ENCODE measurements around the gene MRPS15.

The MRPS15 gene

DNA sequence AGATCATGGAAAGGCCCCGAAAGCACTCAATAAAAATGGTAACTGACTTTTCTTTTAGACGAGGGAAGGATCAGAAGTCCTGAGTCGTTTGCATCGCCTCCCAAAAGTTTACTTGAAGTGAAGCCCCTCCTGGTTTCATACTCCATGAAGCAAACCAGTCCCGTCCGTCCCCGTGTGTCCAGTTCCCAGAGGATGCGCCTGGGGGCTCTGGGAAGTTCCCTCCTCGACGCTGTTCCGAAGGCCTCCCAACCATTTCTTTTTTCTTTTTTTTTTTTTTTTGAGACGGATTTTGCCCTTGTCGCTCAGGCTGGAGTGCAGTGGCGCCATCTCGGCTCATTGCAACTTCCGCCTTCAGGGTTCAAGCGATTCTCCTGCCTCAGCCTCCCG lies 13.3 kb downstream of the MRPS15 start:
- no peak for TF ChIP-seq EZH2 (IDR thresholded peaks at IDR 0.05; ENCODE audit: borderline replicate concordance, low read length)
- TF ChIP-seq, protein P1, sequence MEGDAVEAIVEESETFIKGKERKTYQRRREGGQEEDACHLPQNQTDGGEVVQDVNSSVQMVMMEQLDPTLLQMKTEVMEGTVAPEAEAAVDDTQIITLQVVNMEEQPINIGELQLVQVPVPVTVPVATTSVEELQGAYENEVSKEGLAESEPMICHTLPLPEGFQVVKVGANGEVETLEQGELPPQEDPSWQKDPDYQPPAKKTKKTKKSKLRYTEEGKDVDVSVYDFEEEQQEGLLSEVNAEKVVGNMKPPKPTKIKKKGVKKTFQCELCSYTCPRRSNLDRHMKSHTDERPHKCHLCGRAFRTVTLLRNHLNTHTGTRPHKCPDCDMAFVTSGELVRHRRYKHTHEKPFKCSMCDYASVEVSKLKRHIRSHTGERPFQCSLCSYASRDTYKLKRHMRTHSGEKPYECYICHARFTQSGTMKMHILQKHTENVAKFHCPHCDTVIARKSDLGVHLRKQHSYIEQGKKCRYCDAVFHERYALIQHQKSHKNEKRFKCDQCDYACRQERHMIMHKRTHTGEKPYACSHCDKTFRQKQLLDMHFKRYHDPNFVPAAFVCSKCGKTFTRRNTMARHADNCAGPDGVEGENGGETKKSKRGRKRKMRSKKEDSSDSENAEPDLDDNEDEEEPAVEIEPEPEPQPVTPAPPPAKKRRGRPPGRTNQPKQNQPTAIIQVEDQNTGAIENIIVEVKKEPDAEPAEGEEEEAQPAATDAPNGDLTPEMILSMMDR (IDR thresholded peaks at IDR 0.05; ENCODE audit: low read length): no peak
- H3K9me2 ChIP-seq (ENCODE audit: low read depth, low read length): no peaks in the 10 kb centered on the region

DNA sequence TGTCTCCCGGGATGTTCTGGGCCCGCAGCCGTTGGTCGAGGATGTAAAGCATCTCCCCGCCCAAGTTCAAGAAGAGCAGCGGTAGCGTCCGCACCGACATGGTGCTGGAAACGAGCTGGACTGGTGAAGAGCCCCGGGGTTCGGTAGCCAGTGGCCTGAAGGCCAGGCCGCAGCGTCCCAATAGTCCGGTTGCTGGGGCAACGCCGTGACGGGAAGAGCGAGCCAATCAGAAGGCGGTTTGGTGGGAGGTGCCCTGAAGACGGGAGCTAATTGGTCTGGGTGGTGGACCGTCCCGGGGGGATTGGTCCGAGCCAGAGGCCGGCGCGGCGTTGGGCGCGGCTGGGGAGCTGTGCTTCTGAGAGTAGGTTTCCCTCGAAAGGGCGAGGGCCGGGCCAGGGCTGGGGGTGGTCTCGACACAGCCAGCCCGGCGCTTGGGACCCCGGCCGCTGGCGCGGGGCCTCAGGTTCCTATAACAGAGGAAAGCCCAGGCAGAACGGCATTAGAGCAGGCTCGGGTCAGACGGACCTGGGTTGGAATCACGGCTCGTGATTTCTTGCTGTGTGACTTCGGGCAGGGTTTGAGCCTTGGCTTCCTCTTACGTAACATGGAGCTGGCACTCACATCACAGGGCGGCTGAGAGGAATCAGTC lies 13.8 kb downstream of the MRPS15 start, which contains the start of gene OSCP1:
Gene OSCP1, minus strand, starts transcription at position 182 of the 649 bp plus-strand sequence. Its CDS starts 82 bp downstream, at position 100.
- Histone ChIP-seq H3F3A (ENCODE audit: insufficient read depth, low read length) (no peaks in the 10 kb centered on the region), H3K27me3 (ENCODE audit: insufficient read depth, low read length) (peaks cover 3% of the 10 kb centered on the region; the same call in 1 of the 2 replicates), H3K4me1 (ENCODE audit: insufficient read depth, low read length, severe bottlenecking) (peaks cover 13% of the 10 kb centered on the region), H3K9ac (ENCODE audit: low read length) (peak within 1 kb of the TSS; percentile 71), H2AFZ (ENCODE audit: low read length) (no peak within 1 kb of the TSS), H3K9me3 (ENCODE audit: low read length) (no peaks in the 10 kb centered on the region), H3K36me3 (ENCODE audit: insufficient read depth, low read length) (peaks cover 15% of the 10 kb centered on the region), H3K9me2 (ENCODE audit: low read depth, low read length) (no peaks in the 10 kb centered on the region), H4K20me1 (ENCODE audit: insufficient read depth, low read length) (no peaks in the 10 kb centered on the region), H3K79me2 (ENCODE audit: insufficient read depth, low read length) (no peaks in the 10 kb centered on the region), H3K4me2 (ENCODE audit: low read length) (peak within 1 kb of the TSS; percentile 80), H3K27ac (ENCODE audit: low read depth, low read length, poor library complexity, severe bottlenecking) (no peak within 1 kb of the TSS), H3K4me3 (ENCODE audit: low read depth, low read length, poor library complexity, severe bottlenecking) (peak within 1 kb of the TSS; percentile 69)
- no peak for TF ChIP-seq EZH2 (IDR thresholded peaks at IDR 0.05; ENCODE audit: borderline replicate concordance, low read length)
- TF ChIP-seq, protein P1 (IDR thresholded peaks at IDR 0.05; ENCODE audit: low read length): no peak

More for the DNA sequence above, 13.3 kb downstream of the MRPS15 start:
- Histone ChIP-seq H3K27me3 (ENCODE audit: insufficient read depth, low read length) (peaks cover 3% of the 10 kb centered on the region; the same call in 1 of the 2 replicates), H3K9ac (ENCODE audit: low read length) (peak overlapping the region; percentile 71), H3K36me3 (ENCODE audit: insufficient read depth, low read length) (peaks cover 20% of the 10 kb centered on the region), H3K4me1 (ENCODE audit: insufficient read depth, low read length, severe bottlenecking) (peaks cover 13% of the 10 kb centered on the region), H3K27ac (ENCODE audit: low read depth, low read length, poor library complexity, severe bottlenecking) (no peak overlapping the region), H3K79me2 (ENCODE audit: insufficient read depth, low read length) (no peaks in the 10 kb centered on the region), H4K20me1 (ENCODE audit: insufficient read depth, low read length) (no peaks in the 10 kb centered on the region), H3K9me3 (ENCODE audit: low read length) (no peaks in the 10 kb centered on the region), H3F3A (ENCODE audit: insufficient read depth, low read length) (no peaks in the 10 kb centered on the region), H3K4me2 (ENCODE audit: low read length) (peak overlapping the region; percentile 80), H3K4me3 (ENCODE audit: low read depth, low read length, poor library complexity, severe bottlenecking) (peak overlapping the region; percentile 69), H2AFZ (ENCODE audit: low read length) (no peak overlapping the region)

DNA sequence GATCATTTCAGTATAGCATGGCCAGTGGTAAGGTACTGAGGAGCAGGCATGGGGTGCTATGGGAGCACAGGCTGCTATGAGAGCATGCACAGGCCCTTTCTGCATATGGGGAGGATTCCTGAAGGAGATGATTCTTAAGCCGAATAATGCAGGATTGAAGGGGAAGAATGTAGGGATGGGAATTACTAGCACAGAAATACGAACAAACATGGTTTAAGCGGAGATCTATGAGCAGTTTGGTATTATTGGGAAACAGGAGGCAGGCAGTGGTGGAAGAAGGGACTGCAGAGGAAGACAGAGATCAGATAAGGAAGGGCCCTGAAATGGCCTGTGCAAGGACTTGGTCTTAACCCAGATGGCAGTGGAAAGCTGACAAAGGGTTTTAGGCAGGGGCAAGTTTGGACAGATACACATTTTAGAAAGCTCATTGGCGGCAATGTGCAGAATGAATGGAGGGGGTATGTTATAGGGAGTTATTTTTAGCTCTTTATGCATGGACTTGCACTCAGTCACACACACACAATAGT lies 15.6 kb downstream of the MRPS15 start:
- Histone ChIP-seq H3F3A (ENCODE audit: insufficient read depth, low read length) (no peaks in the 10 kb centered on the region), H3K9ac (ENCODE audit: low read length) (no peak overlapping the region), H3K27me3 (ENCODE audit: insufficient read depth, low read length) (peaks cover 3% of the 10 kb centered on the region; the same call in 1 of the 2 replicates), H3K27ac (ENCODE audit: low read depth, low read length, poor library complexity, severe bottlenecking) (no peak overlapping the region), H2AFZ (ENCODE audit: low read length) (no peak overlapping the region), H4K20me1 (ENCODE audit: insufficient read depth, low read length) (no peaks in the 10 kb centered on the region), H3K36me3 (ENCODE audit: insufficient read depth, low read length) (no peaks in the 10 kb centered on the region), H3K4me3 (ENCODE audit: low read depth, low read length, poor library complexity, severe bottlenecking) (no peak overlapping the region), H3K9me3 (ENCODE audit: low read length) (no peaks in the 10 kb centered on the region), H3K79me2 (ENCODE audit: insufficient read depth, low read length) (no peaks in the 10 kb centered on the region), H3K4me2 (ENCODE audit: low read length) (no peak overlapping the region), H3K9me2 (ENCODE audit: low read depth, low read length) (no peaks in the 10 kb centered on the region), H3K4me1 (ENCODE audit: insufficient read depth, low read length, severe bottlenecking) (peaks cover 13% of the 10 kb centered on the region)
- TF ChIP-seq, protein P1 (IDR thresholded peaks at IDR 0.05; ENCODE audit: low read length): no peak
- no peak for TF ChIP-seq EZH2 (IDR thresholded peaks at IDR 0.05; ENCODE audit: borderline replicate concordance, low read length)
